ENCODE results near the gene DIS3L2.

The DIS3L2 gene

GRCh38 chr2:232042911-232043574 lies 81.5 kb downstream of the DIS3L2 start:
- Histone ChIP-seq H3K27ac (no peak overlapping the region), H3K4me3 (ENCODE audit: low read depth, low read length) (no peak overlapping the region), H3K9me3 (ENCODE audit: severe bottlenecking) (no peaks in the 10 kb centered on the region), H3K36me3 (peaks cover 3% of the 10 kb centered on the region; the same call in 1 of the 2 replicates), H3K27me3 (ENCODE audit: insufficient read depth, low read depth, severe bottlenecking) (no peaks in the 10 kb centered on the region)
- TF ChIP-seq CTCF (IDR thresholded peaks at IDR 0.05; ENCODE audit: low read depth, low read length) = no peak
- no peak for DNase-seq

GRCh38 chr2:232043966-232044365 lies 82.5 kb downstream of the DIS3L2 start:
- Histone ChIP-seq H3K4me3 (ENCODE audit: low read depth, low read length) (no peak overlapping the region), H3K36me3 (peaks cover 3% of the 10 kb centered on the region; the same call in 1 of the 2 replicates), H3K9me3 (ENCODE audit: severe bottlenecking) (no peaks in the 10 kb centered on the region), H3K27me3 (ENCODE audit: insufficient read depth, low read depth, severe bottlenecking) (no peaks in the 10 kb centered on the region), H3K27ac (no peak overlapping the region)
- no peak for TF ChIP-seq CTCF (IDR thresholded peaks at IDR 0.05; ENCODE audit: low read depth, low read length)
- no peak for DNase-seq

- peak; percentile 59 for DNase-seq
- no peak for TF ChIP-seq CTCF (IDR thresholded peaks at IDR 0.05; ENCODE audit: low read depth, low read length)
Observed at GRCh38 chr2:232049350-232049749, 87.8 kb downstream of the DIS3L2 start.

GRCh38 chr2:232052591-232052990 lies 91.1 kb downstream of the DIS3L2 start:
- Histone ChIP-seq H3K27me3 (ENCODE audit: insufficient read depth, low read depth, severe bottlenecking) (no peaks in the 10 kb centered on the region), H3K27ac (no peak overlapping the region)
- no peak for DNase-seq

More at GRCh38 chr2:232049350-232049749, 87.8 kb downstream of the DIS3L2 start:
- H3K27me3 ChIP-seq (ENCODE audit: insufficient read depth, low read depth, severe bottlenecking) = no peaks in the 10 kb centered on the region
- H3K27ac ChIP-seq = no peak overlapping the region; the same call in none of the 2 replicates
- no peak overlapping the region for H3K4me3 ChIP-seq (ENCODE audit: low read depth, low read length)
- no peaks in the 10 kb centered on the region for H3K9me3 ChIP-seq (ENCODE audit: severe bottlenecking)
- no peaks in the 10 kb centered on the region for H3K36me3 ChIP-seq

GRCh38 chr2:232053777-232054176 lies 92.3 kb downstream of the DIS3L2 start:
- Histone ChIP-seq H3K27me3 (ENCODE audit: insufficient read depth, low read depth, severe bottlenecking) (no peaks in the 10 kb centered on the region), H3K36me3 (no peaks in the 10 kb centered on the region), H3K27ac (no peak overlapping the region), H3K4me3 (ENCODE audit: low read depth, low read length) (no peak overlapping the region), H3K9me3 (ENCODE audit: severe bottlenecking) (no peaks in the 10 kb centered on the region)
- no peak for DNase-seq
- TF ChIP-seq CTCF (IDR thresholded peaks at IDR 0.05; ENCODE audit: low read depth, low read length) = no peak

More at GRCh38 chr2:232052591-232052990, 91.1 kb downstream of the DIS3L2 start:
- TF ChIP-seq CTCF (IDR thresholded peaks at IDR 0.05; ENCODE audit: low read depth, low read length) = no peak
- Histone ChIP-seq H3K9me3 (ENCODE audit: severe bottlenecking) (no peaks in the 10 kb centered on the region), H3K4me3 (ENCODE audit: low read depth, low read length) (no peak overlapping the region), H3K36me3 (no peaks in the 10 kb centered on the region)

Data from WERI-Rb-1 (cell line).